Left renal cortex interstitium (tissue), 4 donors: ENCODE data around the gene ASB13. TPM values are rescaled to one million over a fixed set of nuclear protein-coding genes. Genes with fewer than 3 reads are reported as not detected.
"Not testable (repeated sequence)": the region's sequence is repeated elsewhere in the genome, so short reads cannot be mapped to it uniquely, and the experiment has no call there.

Source experiments
- DNase-seq, 4 donors: peaks; one replicate each; pipeline ENCODE4 v3.0.0-alpha.2; 2013; ENCODE audit warnings: low read depth in 4 of 4, low spot score in 2 of 4, missing footprints in 1 of 4
- polyA plus RNA-seq, 4 donors: library from polyadenylated mRNA; unstranded; fragments of 120-200 nt; gene quantifications; one replicate each; pipeline ENCODE4 v1.2.1, GENCODE V29; 2013; ENCODE audit not compliant: insufficient read length in 4 of 4

The ASB13 gene
- polyA plus RNA-seq, 4 donors = 22.7 to 29.2 (median 26.0) TPM

GRCh38 chr10:5627486-5628044 is 38.8 kb downstream of the ASB13 start:
- DNase-seq = no peak

- no peak for DNase-seq
Observed at GRCh38 chr10:5625992-5626777, 40.2 kb downstream of the ASB13 start.

- DNase-seq = no peak
Observed at GRCh38 chr10:5624701-5625100, 41.7 kb downstream of the ASB13 start.

- peak in 3 of 4 donors; percentile 51 to 69 (median 54) for DNase-seq
Observed at GRCh38 chr10:5623081-5623748, 43.2 kb downstream of the ASB13 start.

GRCh38 chr10:5622186-5622960 is 44.0 kb downstream of the ASB13 start:
- DNase-seq = no peak

GRCh38 chr10:5621371-5621770 is 45.0 kb downstream of the ASB13 start:
- not testable (repeated sequence) for DNase-seq

GRCh38 chr10:5620966-5621365 is 45.4 kb downstream of the ASB13 start:
- DNase-seq = no peak

- DNase-seq = no peak
Observed at GRCh38 chr10:5620223-5620721, 46.1 kb downstream of the ASB13 start.

GRCh38 chr10:5619362-5620211 is 46.8 kb downstream of the ASB13 start:
- no peak for DNase-seq

GRCh38 chr10:5618829-5619228 is 47.6 kb downstream of the ASB13 start:
- no peak for DNase-seq

- no peak for DNase-seq
Observed at GRCh38 chr10:5618042-5618441, 48.4 kb downstream of the ASB13 start.

- no peak for DNase-seq
Observed at GRCh38 chr10:5617521-5617920, 48.9 kb downstream of the ASB13 start.

- no peak for DNase-seq
Observed at GRCh38 chr10:5616836-5617235, 49.6 kb downstream of the ASB13 start.

- no peak for DNase-seq
Observed at GRCh38 chr10:5616046-5616445, 50.3 kb downstream of the ASB13 start.

- DNase-seq = no peak
Observed at GRCh38 chr10:5615316-5615715, 51.1 kb downstream of the ASB13 start.

- no peak for DNase-seq
Observed at GRCh38 chr10:5614155-5614721, 52.2 kb downstream of the ASB13 start.

- no peak for DNase-seq
Observed at GRCh38 chr10:5613481-5614154, 52.8 kb downstream of the ASB13 start.

- no peak for DNase-seq
Observed at GRCh38 chr10:5611899-5612680, 54.3 kb downstream of the ASB13 start.
